Memory B cell (primary cell): ENCODE results near the gene UBR2.
A peak's percentile ranks its signal among the peaks of the same experiment; 100 is the strongest.
"Not testable (repeated sequence)": the region's sequence is repeated elsewhere in the genome, so short reads cannot be mapped to it uniquely, and the experiment has no call there.

Source experiments
- ATAC-seq: fragments of 150-1000 bp; cut with Tn5 transposase; 2 replicates; pipeline ENCODE4 v1.10.0; 2021; ENCODE audit warnings: low read depth, mild to moderate bottlenecking, moderate library complexity
- DNase-seq, 2 donors: peaks; one replicate each; pipeline ENCODE4 v3.0.0; 2022; ENCODE audit warnings: low spot score in 2 of 2
- H3K27ac Mint-ChIP-seq: one replicate; pipeline ENCODE4 v1.8.0; 2022; ENCODE audit warnings: mild to moderate bottlenecking, moderate library complexity, mixed read lengths
- H3K27me3 Mint-ChIP-seq: one replicate; pipeline ENCODE4 v1.8.0; 2022; ENCODE audit warnings: mixed read lengths
- H3K36me3 Mint-ChIP-seq: one replicate; pipeline ENCODE4 v1.8.0; 2022; ENCODE audit warnings: mild to moderate bottlenecking, mixed read lengths
- H3K4me1 Mint-ChIP-seq: one replicate; pipeline ENCODE4 v1.8.0; 2022; ENCODE audit warnings: mixed read lengths
- H3K4me3 Mint-ChIP-seq: one replicate; pipeline ENCODE4 v1.8.0; 2022; ENCODE audit warnings: mild to moderate bottlenecking, moderate library complexity, mixed read lengths
- H3K9me3 Mint-ChIP-seq: one replicate; pipeline ENCODE4 v1.8.0; 2022; ENCODE audit warnings: mixed read lengths

The UBR2 gene

GRCh38 chr6:42565823-42566613, 2.2 kb downstream of the UBR2 start:
- no peak for ATAC-seq
- H3K36me3 Mint-ChIP-seq = peaks cover 4% of the 10 kb centered on the region
- H3K4me1 Mint-ChIP-seq = peaks cover 19% of the 10 kb centered on the region
- no peaks in the 10 kb centered on the region for H3K27me3 Mint-ChIP-seq
- no peaks in the 10 kb centered on the region for H3K9me3 Mint-ChIP-seq
- DNase-seq = no peak
- peak overlapping the region; percentile 98 for H3K4me3 Mint-ChIP-seq
- H3K27ac Mint-ChIP-seq = peak overlapping the region; percentile 91

- H3K9me3 Mint-ChIP-seq = no peaks in the 10 kb centered on the region
- DNase-seq (no peak), ATAC-seq (no peak)
- no peak overlapping the region for H3K27ac Mint-ChIP-seq
- no peaks in the 10 kb centered on the region for H3K27me3 Mint-ChIP-seq
- peaks cover 19% of the 10 kb centered on the region for H3K4me1 Mint-ChIP-seq
- peaks cover 4% of the 10 kb centered on the region for H3K36me3 Mint-ChIP-seq
- H3K4me3 Mint-ChIP-seq = no peak overlapping the region
Measured at GRCh38 chr6:42566614-42567208, 2.9 kb downstream of the UBR2 start.

DNA sequence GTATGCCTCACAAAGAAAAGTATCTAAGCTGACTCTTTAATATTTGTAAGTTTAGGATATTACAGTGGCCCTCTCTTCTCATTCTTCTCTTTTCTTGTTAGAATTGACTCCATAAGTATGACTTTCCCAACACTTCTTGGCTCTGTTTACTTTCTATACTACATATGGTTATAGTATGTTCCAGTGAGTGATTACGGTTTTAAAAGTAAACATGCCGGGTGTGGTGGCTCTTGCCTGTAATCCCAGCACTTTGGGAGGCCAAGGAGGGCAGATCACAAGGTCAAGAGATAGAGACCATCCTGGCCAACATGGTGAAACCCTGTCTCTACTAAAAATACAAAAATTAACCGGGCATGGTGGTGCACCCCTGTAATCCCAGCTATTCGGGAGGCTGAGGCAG, 3.4 kb downstream of the UBR2 start:
- ATAC-seq, H3K36me3 Mint-ChIP-seq, H3K27me3 Mint-ChIP-seq, DNase-seq, H3K4me3 Mint-ChIP-seq, H3K9me3 Mint-ChIP-seq, H3K27ac Mint-ChIP-seq: not testable (repeated sequence)
- peaks cover 19% of the 10 kb centered on the region for H3K4me1 Mint-ChIP-seq

DNA sequence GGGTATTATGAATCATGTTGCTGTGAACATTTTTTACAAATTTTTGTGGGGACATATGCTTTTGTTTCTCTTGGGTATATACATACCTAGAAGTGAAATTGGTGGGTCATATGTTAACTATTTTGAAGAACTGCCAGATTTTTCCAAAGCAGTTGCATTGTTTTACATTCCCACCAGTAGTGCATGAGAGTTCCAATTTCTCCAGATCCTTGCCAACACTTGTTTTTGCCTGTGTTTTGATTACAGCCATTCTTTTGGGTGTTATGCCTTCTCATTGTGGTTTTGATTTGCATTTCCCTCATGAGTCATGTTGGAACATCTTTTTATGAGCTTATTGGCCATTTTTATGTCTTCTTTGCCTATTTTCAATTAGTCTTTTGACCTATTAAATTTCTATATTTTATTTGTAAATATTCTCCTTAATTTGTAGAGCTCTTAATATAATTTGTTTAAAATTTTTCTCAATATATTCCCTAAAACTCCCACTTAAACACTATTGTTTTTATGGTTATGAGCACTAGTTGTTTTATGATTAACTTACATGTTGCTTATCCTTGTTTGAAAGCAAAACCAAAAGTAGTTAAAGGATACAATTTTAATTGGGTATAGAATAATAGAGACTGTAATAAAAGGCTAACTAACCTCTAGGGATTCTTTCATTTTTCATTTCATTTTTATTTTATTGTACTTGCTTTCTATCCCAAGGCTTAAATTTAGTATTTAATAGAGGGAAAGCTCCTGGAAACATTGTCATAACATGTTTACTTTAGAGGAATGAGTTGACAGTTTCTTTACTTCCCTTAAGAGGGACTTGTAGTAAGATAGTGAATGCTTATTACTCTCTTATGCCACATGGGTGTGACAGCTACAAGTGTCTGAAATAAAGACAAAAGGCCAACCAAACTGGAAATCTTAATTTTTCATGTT, 5.5 kb downstream of the UBR2 start:
- no peak for ATAC-seq
- Mint-ChIP-seq H3K4me1 (peaks cover 22% of the 10 kb centered on the region), H3K27me3 (no peaks in the 10 kb centered on the region), H3K36me3 (peaks cover 7% of the 10 kb centered on the region), H3K27ac (no peak overlapping the region), H3K4me3 (no peak overlapping the region), H3K9me3 (no peaks in the 10 kb centered on the region)
- DNase-seq = no peak

GRCh38 chr6:42571611-42572342, 7.9 kb downstream of the UBR2 start:
- DNase-seq (no peak), ATAC-seq (no peak)
- H3K36me3 Mint-ChIP-seq = peaks cover 13% of the 10 kb centered on the region
- no peak overlapping the region for H3K4me3 Mint-ChIP-seq
- H3K9me3 Mint-ChIP-seq = no peaks in the 10 kb centered on the region
- no peaks in the 10 kb centered on the region for H3K27me3 Mint-ChIP-seq
- peaks cover 15% of the 10 kb centered on the region for H3K4me1 Mint-ChIP-seq
- peak overlapping the region; percentile 49 for H3K27ac Mint-ChIP-seq

- DNase-seq (peak; percentile 33 to 68), ATAC-seq (peak; percentile 99)
- Mint-ChIP-seq H3K27ac (peak overlapping the region; percentile 49), H3K9me3 (no peaks in the 10 kb centered on the region), H3K27me3 (no peaks in the 10 kb centered on the region), H3K4me1 (peaks cover 11% of the 10 kb centered on the region), H3K4me3 (peak overlapping the region; percentile 9), H3K36me3 (peaks cover 13% of the 10 kb centered on the region)
Measured at GRCh38 chr6:42572523-42572922, 8.7 kb downstream of the UBR2 start.

- H3K27me3 Mint-ChIP-seq, H3K4me3 Mint-ChIP-seq, DNase-seq, H3K27ac Mint-ChIP-seq, H3K9me3 Mint-ChIP-seq, ATAC-seq: not testable (repeated sequence)
- Mint-ChIP-seq H3K4me1 (peaks cover 18% of the 10 kb centered on the region), H3K36me3 (peaks cover 20% of the 10 kb centered on the region)
Measured at GRCh38 chr6:42576538-42576937, 12.7 kb downstream of the UBR2 start.

GRCh38 chr6:42598300-42598699, 34.5 kb downstream of the UBR2 start:
- no peaks in the 10 kb centered on the region for H3K4me1 Mint-ChIP-seq
- H3K27ac Mint-ChIP-seq = no peak overlapping the region
- no peak for DNase-seq
- no peaks in the 10 kb centered on the region for H3K27me3 Mint-ChIP-seq
- no peak for ATAC-seq
- peaks cover 15% of the 10 kb centered on the region for H3K36me3 Mint-ChIP-seq
- H3K4me3 Mint-ChIP-seq = no peak overlapping the region
- no peaks in the 10 kb centered on the region for H3K9me3 Mint-ChIP-seq

- Mint-ChIP-seq H3K27ac (no peak overlapping the region), H3K27me3 (no peaks in the 10 kb centered on the region), H3K36me3 (peaks cover 15% of the 10 kb centered on the region), H3K4me1 (no peaks in the 10 kb centered on the region), H3K4me3 (no peak overlapping the region), H3K9me3 (no peaks in the 10 kb centered on the region)
- ATAC-seq (no peak), DNase-seq (no peak)
Measured at GRCh38 chr6:42599558-42599957, 35.7 kb downstream of the UBR2 start.

GRCh38 chr6:42604150-42604549, 40.3 kb downstream of the UBR2 start:
- no peak for DNase-seq

DNA sequence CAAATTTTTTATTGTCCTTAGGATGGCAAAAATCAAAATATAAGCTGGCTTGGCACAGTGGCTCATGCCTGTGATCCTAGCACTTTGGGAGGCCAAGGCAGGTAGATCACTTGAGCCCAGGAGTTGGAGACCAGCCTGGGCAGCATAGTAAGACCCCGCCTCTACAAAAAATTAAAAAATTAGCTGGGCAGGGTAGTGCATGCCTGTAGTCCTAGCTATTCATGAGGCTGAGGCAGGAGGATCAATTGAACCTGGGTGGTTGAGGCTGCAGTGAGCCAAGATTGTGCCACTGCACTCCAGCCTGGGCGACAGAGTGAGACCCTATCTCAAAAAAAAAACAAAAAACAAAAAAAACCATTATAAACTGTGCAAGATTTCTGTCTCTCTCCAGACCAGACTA, 40.9 kb downstream of the UBR2 start:
- H3K4me3 Mint-ChIP-seq, H3K27me3 Mint-ChIP-seq, H3K4me1 Mint-ChIP-seq, H3K9me3 Mint-ChIP-seq, H3K27ac Mint-ChIP-seq, H3K36me3 Mint-ChIP-seq, DNase-seq, ATAC-seq: not testable (repeated sequence)

More at GRCh38 chr6:42604150-42604549, 40.3 kb downstream of the UBR2 start:
- Mint-ChIP-seq H3K36me3 (peaks cover 8% of the 10 kb centered on the region), H3K27me3 (no peaks in the 10 kb centered on the region), H3K27ac (no peak overlapping the region), H3K9me3 (no peaks in the 10 kb centered on the region), H3K4me1 (no peaks in the 10 kb centered on the region), H3K4me3 (no peak overlapping the region)
- no peak for ATAC-seq

DNA sequence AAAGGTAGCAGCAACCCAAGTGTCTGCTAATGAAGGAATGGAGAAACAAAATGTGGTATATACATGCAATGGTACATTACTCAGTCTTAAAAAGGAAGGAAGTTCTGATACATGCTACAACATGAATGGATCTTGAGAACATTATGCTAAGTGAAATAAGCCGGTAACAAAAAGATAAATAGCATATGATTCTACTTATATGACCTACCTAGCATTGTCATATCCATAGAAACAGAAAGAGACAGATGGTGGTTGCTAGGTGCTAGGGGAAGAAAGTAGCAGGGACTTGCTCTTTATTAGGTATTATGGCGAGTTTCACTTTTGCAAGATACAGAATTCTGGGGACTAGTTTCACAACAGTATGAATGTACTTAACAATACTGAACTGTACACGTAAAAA, 46.6 kb downstream of the UBR2 start:
- no peaks in the 10 kb centered on the region for H3K9me3 Mint-ChIP-seq
- ATAC-seq (no peak), DNase-seq (no peak)
- H3K4me1 Mint-ChIP-seq = peaks cover 3% of the 10 kb centered on the region
- H3K4me3 Mint-ChIP-seq = no peak overlapping the region
- no peak overlapping the region for H3K27ac Mint-ChIP-seq
- peaks cover 19% of the 10 kb centered on the region for H3K36me3 Mint-ChIP-seq
- no peaks in the 10 kb centered on the region for H3K27me3 Mint-ChIP-seq

GRCh38 chr6:42615518-42615917, 51.7 kb downstream of the UBR2 start:
- H3K9me3 Mint-ChIP-seq = no peaks in the 10 kb centered on the region
- no peaks in the 10 kb centered on the region for H3K27me3 Mint-ChIP-seq
- DNase-seq = no peak
- peaks cover 2% of the 10 kb centered on the region for H3K4me1 Mint-ChIP-seq
- peaks cover 31% of the 10 kb centered on the region for H3K36me3 Mint-ChIP-seq
- H3K4me3 Mint-ChIP-seq = no peak overlapping the region
- ATAC-seq = no peak
- H3K27ac Mint-ChIP-seq = no peak overlapping the region
